Measurements from ENCODE around the gene IL23R. TPM values are rescaled to one million over a fixed set of nuclear protein-coding genes. Genes with fewer than 3 reads are reported as not detected.

Gene IL23R
- total RNA-seq, 2 experiments from 2014 or later, result 0.23 TPM; not detected in 1

DNA sequence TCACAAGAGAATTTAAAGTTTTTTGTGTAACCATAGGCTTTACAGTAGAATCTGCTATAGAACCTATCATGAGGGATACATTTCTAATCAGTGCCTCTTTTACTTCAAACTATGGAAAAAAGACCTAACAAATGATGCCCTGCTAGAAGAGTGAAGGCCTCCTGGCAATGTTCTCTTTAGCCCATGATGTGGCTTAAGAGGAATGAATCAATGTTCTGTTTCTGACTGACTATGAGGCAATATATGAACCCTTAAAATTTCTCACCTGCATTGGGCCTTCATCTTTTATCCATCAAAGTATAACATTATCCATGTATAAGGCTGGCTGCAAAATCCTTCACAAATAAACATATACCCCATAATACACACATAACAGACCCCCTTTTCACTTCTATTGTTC is 75.8 kb downstream of the IL23R start:
- H3K27ac ChIP-seq (ENCODE audit: low read depth, low read length, poor library complexity, severe bottlenecking), result no peak overlapping the region
- ChIA-PET CTCF (ENCODE audit: unreplicated experiment) (no interaction called here), POLR2A (interaction anchor here (1.1 kb wide), 1 partner anchor 83 kb away, joined by 3 read pairs; no protein-coding TSS in a partner anchor)
- no peak for TF ChIP-seq CTCF (conservative IDR thresholded peaks at IDR 0.05; ENCODE audit: low read length)
- TF ChIP-seq EZH2phosphoT487 (IDR thresholded peaks at IDR 0.05; ENCODE audit: borderline replicate concordance, low read depth, low read length), result no peak
- BruUV-seq (replicated peaks), result no TSS peak
- H3K4me1 ChIP-seq (ENCODE audit: insufficient read depth, low read length, poor library complexity, severe bottlenecking), result no peaks in the 10 kb centered on the region
- H3K9me2 ChIP-seq (ENCODE audit: insufficient read depth, low read length), result no peaks in the 10 kb centered on the region
- H3K9me3 ChIP-seq (ENCODE audit: low read length), result no peaks in the 10 kb centered on the region
- H4K20me1 ChIP-seq (ENCODE audit: insufficient read depth, low read length), result no peaks in the 10 kb centered on the region
- H3K4me3 ChIP-seq (ENCODE audit: low read depth, low read length, poor library complexity, severe bottlenecking), result no peak overlapping the region
- no peak overlapping the region for H3K4me2 ChIP-seq (ENCODE audit: low read length)
- H3K79me2 ChIP-seq (ENCODE audit: insufficient read depth, low read depth, low read length), result no peaks in the 10 kb centered on the region
- no peak overlapping the region for H2AFZ ChIP-seq (ENCODE audit: low read length)
- no peaks in the 10 kb centered on the region for H3K36me3 ChIP-seq (ENCODE audit: insufficient read depth, low read length)
- intact Hi-C loops (cut with micrococcal nuclease; ENCODE audit: unreplicated experiment), result no loop called here
- DNase-seq (ENCODE audit: low spot score), result no peak

GRCh38 chr1:67250051-67250653 is 83.9 kb downstream of the IL23R start:
- H2AFZ ChIP-seq (ENCODE audit: low read length), result no peak overlapping the region

More at GRCh38 chr1:67250051-67250653, 83.9 kb downstream of the IL23R start:
- no TSS peak for BruUV-seq (replicated peaks)
- DNase-seq (ENCODE audit: low spot score), result peak; percentile 36
- H3K27ac ChIP-seq (ENCODE audit: low read depth, low read length, poor library complexity, severe bottlenecking), result no peak overlapping the region
- no peaks in the 10 kb centered on the region for H3K4me1 ChIP-seq (ENCODE audit: insufficient read depth, low read length, poor library complexity, severe bottlenecking)
- ChIA-PET CTCF (ENCODE audit: unreplicated experiment) (no interaction called here), POLR2A (interaction anchor here (0.7 kb wide), 1 partner anchor 50 kb away, joined by 3 read pairs; no protein-coding TSS in a partner anchor)
- H3K4me2 ChIP-seq (ENCODE audit: low read length), result no peak overlapping the region
- intact Hi-C loops (cut with micrococcal nuclease; ENCODE audit: unreplicated experiment), result no loop called here
- TF ChIP-seq CTCF (conservative IDR thresholded peaks at IDR 0.05; ENCODE audit: low read length) (no peak), EZH2phosphoT487 (IDR thresholded peaks at IDR 0.05; ENCODE audit: borderline replicate concordance, low read depth, low read length) (no peak)
- no peaks in the 10 kb centered on the region for H3K36me3 ChIP-seq (ENCODE audit: insufficient read depth, low read length)
- H4K20me1 ChIP-seq (ENCODE audit: insufficient read depth, low read length), result no peaks in the 10 kb centered on the region
- peaks cover 20% of the 10 kb centered on the region for H3K9me3 ChIP-seq (ENCODE audit: low read length)
- H3K79me2 ChIP-seq (ENCODE audit: insufficient read depth, low read depth, low read length), result no peaks in the 10 kb centered on the region
- H3K9me2 ChIP-seq (ENCODE audit: insufficient read depth, low read length), result no peaks in the 10 kb centered on the region
- no peak overlapping the region for H3K4me3 ChIP-seq (ENCODE audit: low read depth, low read length, poor library complexity, severe bottlenecking)

All from OCI-LY7 (cell line).